ENCODE measurements around the gene PEX13.
"Not testable (repeated sequence)": the region's sequence is repeated elsewhere in the genome, so short reads cannot be mapped to it uniquely, and the experiment has no call there.

GRCh38 chr2:61012303-61012702, 5.2 kb upstream of the PEX13 start:
- not testable (repeated sequence) for TF ChIP-seq CTCF (IDR thresholded peaks at IDR 0.05); MAFK (IDR thresholded peaks at IDR 0.05; ENCODE audit: partially characterized antibody); USF2 (IDR thresholded peaks at IDR 0.05); BHLHE40 (IDR thresholded peaks at IDR 0.05; ENCODE audit: low read depth, low read length); KDM5A (IDR thresholded peaks at IDR 0.05); CHD2 (IDR thresholded peaks at IDR 0.05; ENCODE audit: low read length, partially characterized antibody); PBX3 (IDR thresholded peaks at IDR 0.05); HOXB13 (CRISPR knock-in tag; IDR thresholded peaks at IDR 0.05; ENCODE audit: low read depth); MAX (IDR thresholded peaks at IDR 0.05); POLR2A (IDR thresholded peaks at IDR 0.05; ENCODE audit: low read length); SMC3 (IDR thresholded peaks at IDR 0.05); EP300 (IDR thresholded peaks at IDR 0.05); TP53 (CRISPR knock-in tag; IDR thresholded peaks at IDR 0.05); EHMT2 (IDR thresholded peaks at IDR 0.05; ENCODE audit: low read depth)

All from A549 (cell line).